ENCODE data around the gene CEP295NL.

- TF ChIP-seq POLR2A (IDR thresholded peaks at IDR 0.05; ENCODE audit: low read depth, low read length) (no peak), POLR2AphosphoS5 (IDR thresholded peaks at IDR 0.05; ENCODE audit: low read depth, low read length) (no peak)
Observed at GRCh38 chr17:78895322-78895721, 7.7 kb downstream of the CEP295NL start.
